Keratinocyte (primary cell): ENCODE measurements around the gene FOXS1.

Experiments
- CTCF ChIP-seq, 3 experiments: IDR thresholded peaks in 1 of 3; conservative IDR thresholded peaks in 1 of 3; optimal IDR thresholded peaks in 1 of 3; 2 replicates in 2 of 3; 3 replicates in 1 of 3; pipeline versions ENCODE3 to v1.5.1; 2011; ENCODE audit warnings: low read length in 3 of 3, mild to moderate bottlenecking in 3 of 3, moderate library complexity in 2 of 3, control low read depth in 1 of 3, inconsistent platforms in 1 of 3; ENCODE audit not compliant: insufficient read depth in 2 of 3; ENCODE audit errors: extremely low read depth in 1 of 3
- EZH2 ChIP-seq: IDR thresholded peaks from one replicate; pipeline ENCODE4 v1.6.1; 2012; ENCODE audit warnings: inconsistent platforms, mild to moderate bottlenecking, low read length, moderate library complexity

- no peak for TF ChIP-seq CTCF (optimal IDR thresholded peaks at IDR 0.05 in 1 of 3, IDR thresholded peaks at IDR 0.05 in 1 of 3, conservative IDR thresholded peaks at IDR 0.05 in 1 of 3; ENCODE audit: extremely low read depth in 1 of 3, insufficient read depth in 2 of 3, low read length in 3 of 3)
- TF ChIP-seq EZH2 = no peak
These were observed 41.7 kb downstream of the FOXS1 start for GRCh38 chr20:31803552-31804291.
